GM18870 (cell line): ENCODE results near the gene TCHH.
"Not testable (repeated sequence)": the region's sequence is repeated elsewhere in the genome, so short reads cannot be mapped to it uniquely, and the experiment has no call there.

Experiments used
- ATAC-seq: cut with Tn5 transposase; IDR thresholded peaks from one replicate; pipeline ENCODE4 v1.9.1; 2021; ENCODE audit warnings: moderate library complexity; ENCODE audit not compliant: unreplicated experiment

The TCHH gene

GRCh38 chr1:152115344-152115743, at the start of gene TCHH:
Gene TCHH, minus strand, starts transcription at chr1:152115444. Its CDS starts 1,364 bp downstream, at chr1:152114080.
- ATAC-seq: no peak

- ATAC-seq: no peak
Measured at GRCh38 chr1:152164517-152165136, 49.4 kb upstream of the TCHH start.

- no peak for ATAC-seq
Measured at GRCh38 chr1:152162792-152163463, 47.7 kb upstream of the TCHH start.

GRCh38 chr1:152160576-152160975, 45.3 kb upstream of the TCHH start:
- ATAC-seq: no peak

GRCh38 chr1:152159144-152159543, 43.9 kb upstream of the TCHH start, which contains the start of gene RPTN:
Gene RPTN, minus strand, starts transcription at chr1:152159228. Its CDS starts 1,339 bp downstream, at chr1:152157889.
- ATAC-seq: no peak

GRCh38 chr1:152153996-152154395, 38.8 kb upstream of the TCHH start:
- ATAC-seq: no peak

GRCh38 chr1:152151646-152152045, 36.4 kb upstream of the TCHH start:
- ATAC-seq: no peak

- no peak for ATAC-seq
Measured at GRCh38 chr1:152148981-152149380, 33.7 kb upstream of the TCHH start.

- no peak for ATAC-seq
Measured at GRCh38 chr1:152148051-152148450, 32.8 kb upstream of the TCHH start.

- ATAC-seq: no peak
Measured at GRCh38 chr1:152145769-152146168, 30.5 kb upstream of the TCHH start.

- not testable (repeated sequence) for ATAC-seq
Measured at GRCh38 chr1:152144674-152145183, 29.5 kb upstream of the TCHH start.

GRCh38 chr1:152143150-152143887, 28.1 kb upstream of the TCHH start:
- ATAC-seq: peak; percentile 57

GRCh38 chr1:152141971-152142584, 26.8 kb upstream of the TCHH start:
- ATAC-seq: no peak

- ATAC-seq: no peak
Measured at GRCh38 chr1:152137215-152137614, 22.0 kb upstream of the TCHH start.

GRCh38 chr1:152130186-152130585, 14.9 kb upstream of the TCHH start:
- no peak for ATAC-seq

GRCh38 chr1:152127673-152128072, 12.4 kb upstream of the TCHH start:
- ATAC-seq: no peak

GRCh38 chr1:152125834-152126443, 10.7 kb upstream of the TCHH start:
- ATAC-seq: no peak

- no peak for ATAC-seq
Measured at GRCh38 chr1:152118915-152119314, 3.7 kb upstream of the TCHH start.

- no peak for ATAC-seq
Measured at GRCh38 chr1:152112885-152113432, 2.3 kb downstream of the TCHH start.

GRCh38 chr1:152112101-152112884, 3.0 kb downstream of the TCHH start:
- no peak for ATAC-seq
